Adrenal gland (tissue), 12 donors: ENCODE results near the gene HJURP. TPM values are rescaled to one million over a fixed set of nuclear protein-coding genes. Genes with fewer than 3 reads are reported as not detected.

Experiments used
- DNase-seq, 7 donors: peaks; one replicate each; pipeline ENCODE4 v3.0.0-alpha.2; 2019 to 2020
- H3K27ac ChIP-seq, 5 donors: fragments of 200-600 bp; sonication (generic) in 4 of 5; 1 replicate in 3 of 5; 2 replicates in 2 of 5; pipeline versions ENCODE4 v1.5.1 to v1.8.0; 2016 to 2020; ENCODE audit warnings: mild to moderate bottlenecking in 1 of 5
- H3K27me3 ChIP-seq: fragments of 200-600 bp; 2 replicates; pipeline ENCODE4 v1.8.0; 2021
- H3K36me3 ChIP-seq, 2 donors: fragments of 200-600 bp; replicated peaks in 1 of 2; 1 replicate in 1 of 2; 2 replicates in 1 of 2; pipeline versions ENCODE4 v1.5.1 to v1.8.0; 2018 to 2022
- H3K4me1 ChIP-seq, 2 donors: fragments of 200-600 bp; replicated peaks in 1 of 2; 1 replicate in 1 of 2; 2 replicates in 1 of 2; pipeline versions ENCODE4 v1.5.1 to v1.8.0; 2018 to 2021
- H3K4me3 ChIP-seq, 4 donors: fragments of 200-600 bp; sonication (generic) in 3 of 4; one replicate each; pipeline ENCODE4 v1.5.1; 2016 to 2018
- H3K9me3 ChIP-seq, 3 donors: fragments of 200-600 bp; sonication (generic) in 1 of 3; replicated peaks in 1 of 3; 1 replicate in 2 of 3; 2 replicates in 1 of 3; pipeline versions ENCODE4 v1.5.1 to v1.8.0; 2016 to 2021
- CTCF ChIP-seq, 6 experiments: fragments of 450-650 bp in 4 of 6; fragments of 200-600 bp in 2 of 6; sonication (generic) in 1 of 6; IDR thresholded peaks; 1 replicate in 5 of 6; 2 replicates in 1 of 6; pipeline versions ENCODE4 v1.5.1 to v1.8.0; 2016 to 2021; ENCODE audit warnings: antibody characterized with exemption in 6 of 6, mild to moderate bottlenecking in 2 of 6, moderate library complexity in 1 of 6
- POLR2A ChIP-seq, 2 donors: fragments of 450-650 bp; IDR thresholded peaks; one replicate each; pipeline ENCODE4 v1.6.1; 2017; ENCODE audit warnings: antibody characterized with exemption in 2 of 2, mild to moderate bottlenecking in 2 of 2, moderate library complexity in 1 of 2
- WGBS, 4 donors: extraction: QIAGEN DNeasy Blood & Tissue Kit in 2 of 4; methylation state at CpG; one replicate each; pipeline versions ENCODE4 v1.1.5 to v1.1.7; 2013 to 2017; 5-methylcytosine and 5-hydroxymethylcytosine counted together
- intact Hi-C, 2 donors: fragments of 100-400 bp; cut with DNase I; formaldehyde crosslinking; loops; one replicate each; pipeline versions ENCODE4 v1.14.1 to v1.15.0; 2022 to 2023
- polyA plus RNA-seq, 3 donors: library from polyadenylated mRNA; stranded (reverse); fragments of 200-250 nt in 2 of 3; fragments of 350-450 nt in 1 of 3; fragmentation: Illumina TruSeq in 1 of 3; extraction: RNeasy Lipid Tissue Mini Kit (QIAGEN cat#74804) in 1 of 3; gene quantifications; one replicate each; pipeline ENCODE4 v1.2.3, GENCODE V29; 2013 to 2014
- total RNA-seq, 9 donors: library from RNA; depleted of rRNA in 4 of 9; stranded (reverse); fragments of >200 nt in 4 of 9; fragments of 120-200 nt in 1 of 9; fragmentation: NEBNext Ultra II Directional in 1 of 9; extraction: Animal tissue kit (Norgen Biotek cat#: 25700) in 1 of 9; gene quantifications; one replicate each; pipeline versions ENCODE4 v1.1.0 to v1.2.4, GENCODE V29; 2013 to 2023
- donor health status: healthy with polysubstance abuse.
- donor health status: Bipolar disorder and iron deficiency.
- donor health status: DM: yes; HTN: yes; CAD: no.
- donor health status: DM: no; HTN: no; CAD: no.
- donor health status: DM: no; HTN: no; CAD: no.
- donor health status: DM: yes; HTN: yes; CAD: no.

Gene HJURP
- total and polyA plus RNA-seq, 12 donors: 0.28 to 7.5 (median 1.6) TPM

- Histone ChIP-seq H3K36me3 (no peaks in the 10 kb centered on the region), H3K27ac (no peak overlapping the region), H3K4me3 (no peak overlapping the region), H3K4me1 (no peaks in the 10 kb centered on the region), H3K9me3 (no peaks in the 10 kb centered on the region), H3K27me3 (no peaks in the 10 kb centered on the region)
- TF ChIP-seq CTCF (IDR thresholded peaks at IDR 0.05) (no peak), POLR2A (IDR thresholded peaks at IDR 0.05) (no peak)
- DNase-seq: no peak
- intact Hi-C loops: no loop called here
- WGBS, 4 donors: 89 to 98% (median 95%) methylated on average over 8 to 10 of the region's 10 CpGs
Measured at GRCh38 chr2:233839447-233839820, 14.9 kb downstream of the HJURP start.

DNA sequence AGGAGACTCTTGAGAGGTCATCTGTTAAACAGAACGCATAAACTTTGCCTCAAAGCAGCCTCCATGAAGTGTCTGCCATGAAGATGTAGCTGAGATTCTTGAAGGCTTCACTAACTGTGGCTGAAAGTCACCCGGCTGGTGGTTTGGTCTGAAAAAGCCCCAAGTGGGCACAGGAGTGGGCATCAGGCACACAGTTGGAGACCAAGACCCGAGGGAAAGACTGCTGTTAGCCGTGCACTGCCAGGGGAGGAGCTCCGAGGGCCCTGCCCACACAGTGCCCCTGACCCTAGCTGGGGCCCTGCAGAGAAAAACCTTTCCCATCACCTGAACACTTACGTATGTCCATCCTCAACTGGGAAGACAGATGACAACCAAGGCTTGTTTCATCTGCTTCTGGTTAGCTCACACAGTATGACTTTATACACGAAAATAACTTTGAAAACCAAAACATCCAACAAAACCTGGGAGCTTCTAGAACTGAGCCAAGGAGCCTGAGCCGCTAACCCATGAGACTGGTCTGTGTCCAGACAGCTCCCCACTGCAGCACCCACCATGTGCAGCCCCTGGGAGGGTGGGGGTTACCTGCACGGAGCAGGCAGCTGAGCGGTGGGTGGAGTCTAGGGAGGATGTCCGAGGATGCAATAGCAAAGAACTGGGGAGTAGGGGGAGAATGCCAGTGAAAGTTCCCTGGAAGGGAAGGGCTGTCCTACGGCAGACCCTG, 15.4 kb downstream of the HJURP start:
- Histone ChIP-seq H3K27ac (no peak overlapping the region), H3K4me3 (no peak overlapping the region), H3K36me3 (no peaks in the 10 kb centered on the region), H3K4me1 (no peaks in the 10 kb centered on the region), H3K27me3 (no peaks in the 10 kb centered on the region), H3K9me3 (no peaks in the 10 kb centered on the region)
- WGBS, 4 donors: 88 to 90% (median 90%) methylated on average over 8 to 12 of the region's 12 CpGs
- TF ChIP-seq POLR2A (IDR thresholded peaks at IDR 0.05): no peak
- no peak for TF ChIP-seq CTCF (IDR thresholded peaks at IDR 0.05)
- DNase-seq: peak in 1 of 7 donors; percentile 20
- intact Hi-C loops: no loop called here

- TF ChIP-seq POLR2A (IDR thresholded peaks at IDR 0.05) (no peak), CTCF (IDR thresholded peaks at IDR 0.05) (no peak)
- H3K27ac ChIP-seq: no peak overlapping the region
- peak in 1 of 7 donors; percentile 21 for DNase-seq
- intact Hi-C loops: no loop called here
- H3K9me3 ChIP-seq: no peaks in the 10 kb centered on the region
- H3K4me3 ChIP-seq: no peak overlapping the region
- no peaks in the 10 kb centered on the region for H3K27me3 ChIP-seq
- 74 to 85% (median 80%) methylated on average over 6 to 7 of the region's 7 CpGs for WGBS, 4 donors
- no peaks in the 10 kb centered on the region for H3K4me1 ChIP-seq
- no peaks in the 10 kb centered on the region for H3K36me3 ChIP-seq
Measured at GRCh38 chr2:233838251-233838650, 16.1 kb downstream of the HJURP start.

DNA sequence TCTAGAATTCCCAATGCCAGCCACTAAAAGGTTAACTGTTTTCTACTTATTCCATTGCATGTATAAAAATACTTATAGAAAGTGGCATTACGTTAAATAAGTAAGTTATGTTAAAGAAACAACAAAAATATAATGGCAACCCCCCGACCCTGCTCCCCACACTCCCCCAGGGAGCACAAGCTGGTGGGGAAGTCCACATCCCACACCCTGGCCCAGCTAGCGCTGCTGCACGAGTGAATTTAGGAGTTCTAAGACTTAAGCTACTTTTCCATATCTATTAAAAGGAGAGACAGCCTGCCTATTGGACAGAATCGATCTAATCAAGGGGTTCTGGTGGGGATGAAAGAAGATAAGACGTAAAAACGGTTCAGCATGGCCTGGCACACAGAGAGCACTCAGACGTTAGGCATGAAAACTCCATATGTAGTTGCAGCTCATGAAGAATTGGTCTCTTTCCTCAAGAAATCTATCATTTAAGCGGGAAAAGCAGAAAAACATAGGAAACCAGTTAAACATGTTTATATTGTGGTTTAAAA, 16.6 kb downstream of the HJURP start:
- Histone ChIP-seq H3K27me3 (no peaks in the 10 kb centered on the region), H3K36me3 (no peaks in the 10 kb centered on the region), H3K4me3 (no peak overlapping the region), H3K27ac (no peak overlapping the region), H3K9me3 (no peaks in the 10 kb centered on the region), H3K4me1 (no peaks in the 10 kb centered on the region)
- 91 to 93% (median 92%) methylated on average over 9 of the region's 9 CpGs for WGBS, 4 donors
- no peak for TF ChIP-seq POLR2A (IDR thresholded peaks at IDR 0.05)
- no peak for TF ChIP-seq CTCF (IDR thresholded peaks at IDR 0.05)
- peak in 2 of 7 donors; percentile 2 to 14 for DNase-seq
- intact Hi-C loops: no loop called here
